Right renal cortex interstitium (tissue), 3 donors: ENCODE results near the gene MIB2. TPM values are rescaled to one million over a fixed set of nuclear protein-coding genes. Genes with fewer than 3 reads are reported as not detected.
"Not testable (repeated sequence)": the region's sequence is repeated elsewhere in the genome, so short reads cannot be mapped to it uniquely, and the experiment has no call there.

Source experiments
- DNase-seq, 3 donors: peaks; one replicate each; pipeline ENCODE4 v3.0.0-alpha.2; 2013; ENCODE audit warnings: low read depth in 3 of 3, low spot score in 2 of 3
- polyA plus RNA-seq, 3 donors: library from polyadenylated mRNA; unstranded; fragments of 120-200 nt; gene quantifications; one replicate each; pipeline ENCODE4 v1.2.1, GENCODE V29; 2013; ENCODE audit not compliant: insufficient read length in 3 of 3

MIB2 gene
- polyA plus RNA-seq, 3 donors: 22.3 to 23.6 (median 22.4) TPM

GRCh38 chr1:1625824-1626206, 10.5 kb downstream of the MIB2 start:
- no peak for DNase-seq

- DNase-seq: no peak
These were observed 11.2 kb downstream of the MIB2 start for GRCh38 chr1:1626207-1627141.

- DNase-seq: no peak
These were observed 12.0 kb downstream of the MIB2 start for GRCh38 chr1:1627261-1627828.

GRCh38 chr1:1627829-1628753, 12.8 kb downstream of the MIB2 start:
- DNase-seq: no peak

- no peak for DNase-seq
These were observed 13.6 kb downstream of the MIB2 start for GRCh38 chr1:1628754-1629429.

- no peak for DNase-seq
These were observed 14.3 kb downstream of the MIB2 start for GRCh38 chr1:1629430-1630190.

- DNase-seq: peak in 1 of 3 donors; percentile 61
These were observed 15.1 kb downstream of the MIB2 start for GRCh38 chr1:1630191-1630964.

- DNase-seq: peak in 1 of 3 donors; percentile 53
These were observed 15.9 kb downstream of the MIB2 start for GRCh38 chr1:1630965-1631781.

- peak in 1 of 3 donors; percentile 47 for DNase-seq
These were observed 16.6 kb downstream of the MIB2 start, which contains the start of gene MMP23B for GRCh38 chr1:1631782-1632420. TSS of gene MMP23B (plus strand) at chr1:1632173. CDS start at chr1:1632219, 46 bp downstream.

- not testable (repeated sequence) for DNase-seq
These were observed 18.1 kb downstream of the MIB2 start for GRCh38 chr1:1633409-1633808.

GRCh38 chr1:1634613-1635012, 19.3 kb downstream of the MIB2 start:
- DNase-seq: not testable (repeated sequence)

- DNase-seq: not testable (repeated sequence)
These were observed 21.6 kb downstream of the MIB2 start for GRCh38 chr1:1636621-1637478.

- DNase-seq: not testable (repeated sequence)
These were observed 22.2 kb downstream of the MIB2 start for GRCh38 chr1:1637479-1637875.

- DNase-seq: not testable (repeated sequence)
These were observed 23.2 kb downstream of the MIB2 start for GRCh38 chr1:1638528-1638927.

- DNase-seq: not testable (repeated sequence)
These were observed 24.1 kb downstream of the MIB2 start for GRCh38 chr1:1639368-1639767.

GRCh38 chr1:1640081-1640480, 24.8 kb downstream of the MIB2 start:
- DNase-seq: not testable (repeated sequence)
